Kidney epithelial cell (primary cell): ENCODE measurements around the gene OLR1. TPM values are rescaled to one million over a fixed set of nuclear protein-coding genes. Genes with fewer than 3 reads are reported as not detected.
"Not testable (repeated sequence)": the region's sequence is repeated elsewhere in the genome, so short reads cannot be mapped to it uniquely, and the experiment has no call there.

ENCODE experiments used
- DNase-seq: peaks from one replicate; pipeline ENCODE4 v3.0.0-alpha.2; 2010; ENCODE audit warnings: low read depth
- H3K27me3 ChIP-seq: 2 replicates; pipeline ENCODE4 v1.6.0; 2011; ENCODE audit warnings: low read length; ENCODE audit not compliant: control insufficient read depth, insufficient read depth
- H3K36me3 ChIP-seq: 2 replicates; pipeline ENCODE4 v1.5.1; 2011; ENCODE audit warnings: low read length; ENCODE audit not compliant: control insufficient read depth, insufficient read depth
- H3K4me3 ChIP-seq: 2 replicates; pipeline ENCODE4 v1.5.1; 2011; ENCODE audit warnings: low read depth, mild to moderate bottlenecking, control low read depth, low read length
- CTCF ChIP-seq: IDR thresholded peaks from 2 replicates; pipeline ENCODE4 v1.5.1; 2011; ENCODE audit warnings: mild to moderate bottlenecking, moderate library complexity, low read length, control low read depth, inconsistent platforms; ENCODE audit not compliant: insufficient read depth, poor library complexity, severe bottlenecking
- total RNA-seq: library from RNA; depleted of rRNA; stranded (reverse); fragments of >200 nt; gene quantifications from 2 replicates; pipeline ENCODE4 v1.2.3, GENCODE V29; 2015

Gene OLR1
- total RNA-seq, 1 donor from 2014 or later, result not detected

DNA sequence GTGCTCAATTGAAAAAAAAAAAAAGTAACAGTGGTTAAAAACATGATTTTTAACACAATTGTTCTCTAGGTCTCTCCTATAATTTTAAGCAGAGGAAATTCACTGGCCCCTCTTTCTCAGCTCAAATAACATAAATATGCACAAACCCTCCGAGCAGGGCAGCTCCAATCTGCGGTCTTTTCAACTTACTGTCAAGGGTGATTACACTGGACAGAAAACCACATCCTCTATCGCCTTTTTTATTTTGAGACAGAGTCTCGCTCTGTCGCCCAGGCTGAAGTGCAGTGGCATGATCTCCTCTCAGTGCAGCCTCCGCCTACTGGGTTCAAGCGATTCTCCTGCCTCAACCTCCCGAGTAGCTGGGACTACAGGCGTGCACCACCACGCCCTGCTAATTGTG, 24.3 kb upstream of the OLR1 start:
- no peaks in the 10 kb centered on the region for H3K36me3 ChIP-seq
- TF ChIP-seq CTCF, result no peak
- DNase-seq, result no peak
- H3K27me3 ChIP-seq, result no peaks in the 10 kb centered on the region
- no peak overlapping the region for H3K4me3 ChIP-seq

DNA sequence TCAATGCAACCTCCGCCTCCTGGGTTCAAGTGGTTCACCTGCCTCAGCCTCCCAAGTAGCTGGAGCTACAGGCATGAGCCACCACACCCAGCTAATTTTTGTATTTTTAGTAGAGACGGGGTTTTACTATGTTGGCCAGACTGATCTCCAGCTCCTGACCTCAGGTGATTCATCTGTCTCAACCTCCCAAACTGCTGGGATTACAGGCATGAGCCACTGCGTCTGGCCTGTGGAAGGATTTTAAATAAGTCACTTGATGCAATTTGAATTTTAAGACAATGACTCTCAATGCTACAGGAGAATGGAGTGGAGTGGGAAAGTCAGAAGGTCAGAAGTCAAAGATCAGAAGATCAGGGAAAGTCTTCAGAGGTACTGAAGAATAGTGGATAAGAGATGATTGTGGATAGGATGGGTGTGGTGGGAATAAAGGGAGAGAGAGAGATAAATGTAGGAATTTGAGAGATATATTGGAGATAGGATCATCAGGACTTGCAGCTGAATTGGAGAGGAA, 22.3 kb upstream of the OLR1 start:
- DNase-seq, result no peak
- H3K27me3 ChIP-seq, result no peaks in the 10 kb centered on the region
- H3K4me3 ChIP-seq, result no peak overlapping the region
- TF ChIP-seq CTCF, result no peak
- H3K36me3 ChIP-seq, result no peaks in the 10 kb centered on the region

GRCh38 chr12:10191865-10192264, 19.9 kb upstream of the OLR1 start:
- TF ChIP-seq CTCF, result no peak
- DNase-seq, result no peak
- Histone ChIP-seq H3K4me3 (no peak overlapping the region), H3K36me3 (no peaks in the 10 kb centered on the region), H3K27me3 (no peaks in the 10 kb centered on the region)

- Histone ChIP-seq H3K27me3 (no peaks in the 10 kb centered on the region), H3K4me3 (no peak overlapping the region), H3K36me3 (no peaks in the 10 kb centered on the region)
- no peak for DNase-seq
- TF ChIP-seq CTCF, result peak; percentile 85
These were observed 18.8 kb upstream of the OLR1 start for GRCh38 chr12:10190558-10191388.

DNA sequence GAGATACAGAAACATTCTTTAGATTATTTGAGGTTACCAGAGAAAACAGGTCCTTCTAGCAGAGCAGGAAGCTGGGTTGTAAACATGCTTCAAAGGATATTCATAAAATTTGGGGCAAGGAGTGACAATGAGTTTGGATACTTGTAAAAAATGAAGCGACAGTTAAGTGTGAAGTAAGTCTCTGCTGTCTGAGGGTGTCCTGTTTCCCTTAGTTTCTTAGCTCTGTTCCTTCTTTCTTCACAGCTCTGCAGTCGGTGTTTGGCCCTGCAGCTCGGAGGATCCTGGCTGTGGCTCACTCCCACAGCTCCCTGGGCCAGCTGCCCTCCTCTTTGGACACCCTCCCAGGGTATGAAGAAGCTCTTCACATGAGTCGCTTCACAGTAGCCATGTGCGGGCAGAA, 17.7 kb upstream of the OLR1 start:
- Histone ChIP-seq H3K4me3 (no peak overlapping the region), H3K27me3 (no peaks in the 10 kb centered on the region), H3K36me3 (no peaks in the 10 kb centered on the region)
- no peak for TF ChIP-seq CTCF
- no peak for DNase-seq

GRCh38 chr12:10186958-10187357, 15.0 kb upstream of the OLR1 start:
- not testable (repeated sequence) for DNase-seq, H3K27me3 ChIP-seq, H3K36me3 ChIP-seq, H3K4me3 ChIP-seq
